SK-N-SH (cell line): ENCODE data around the gene IQGAP2.

Experiments used
- FOXJ3 ChIP-seq: sonication (generic); formaldehyde crosslinking; IDR thresholded peaks from 2 replicates; pipeline ENCODE4 v1.5.1; 2020; ENCODE audit warnings: mild to moderate bottlenecking, missing genetic modification reagents
- RXRA ChIP-seq: IDR thresholded peaks from 2 replicates; pipeline ENCODE4 v1.4.0; 2012; ENCODE audit warnings: low read depth, mild to moderate bottlenecking, borderline replicate concordance
- TF ChIP-seq, protein P1 (sequence below): fragments of 200-600 bp; sonication (generic); IDR thresholded peaks from 2 replicates; pipeline ENCODE4 v1.6.1; 2017; ENCODE audit warnings: antibody characterized with exemption, mild to moderate bottlenecking, moderate library complexity
- TF ChIP-seq, protein P2 (sequence below): IDR thresholded peaks from 2 replicates; pipeline ENCODE4 v1.4.0; 2012; ENCODE audit warnings: low read depth

DNA sequence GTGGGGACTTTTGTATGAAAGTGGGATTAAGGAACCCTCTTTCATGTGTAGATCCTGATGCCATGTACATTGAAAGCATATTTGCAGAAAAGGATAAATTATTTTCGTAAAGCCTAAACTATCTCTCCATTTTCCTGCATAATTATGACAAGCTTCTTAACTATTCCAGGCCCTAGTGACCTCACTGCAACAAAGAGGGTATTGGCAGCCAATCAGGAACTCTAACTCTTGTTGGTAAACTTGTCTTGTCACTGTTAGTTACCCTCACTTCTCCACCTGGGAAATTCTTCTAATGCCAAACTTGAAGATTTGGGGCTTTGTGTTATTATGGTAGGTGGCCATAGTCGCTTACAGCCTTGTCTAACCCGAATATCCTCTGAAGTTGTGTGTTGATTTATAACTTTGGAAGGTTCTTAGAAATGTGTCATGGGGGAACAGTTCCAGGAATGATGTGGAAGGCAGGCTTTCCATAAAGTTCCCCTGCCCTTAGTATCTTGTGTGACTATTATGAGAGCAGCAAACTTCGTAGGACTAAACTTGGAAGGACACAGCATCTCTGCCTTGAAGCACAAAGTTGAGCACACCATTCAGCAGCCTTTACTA is 52.5 kb downstream of the IQGAP2 start:
- TF ChIP-seq, protein P1, sequence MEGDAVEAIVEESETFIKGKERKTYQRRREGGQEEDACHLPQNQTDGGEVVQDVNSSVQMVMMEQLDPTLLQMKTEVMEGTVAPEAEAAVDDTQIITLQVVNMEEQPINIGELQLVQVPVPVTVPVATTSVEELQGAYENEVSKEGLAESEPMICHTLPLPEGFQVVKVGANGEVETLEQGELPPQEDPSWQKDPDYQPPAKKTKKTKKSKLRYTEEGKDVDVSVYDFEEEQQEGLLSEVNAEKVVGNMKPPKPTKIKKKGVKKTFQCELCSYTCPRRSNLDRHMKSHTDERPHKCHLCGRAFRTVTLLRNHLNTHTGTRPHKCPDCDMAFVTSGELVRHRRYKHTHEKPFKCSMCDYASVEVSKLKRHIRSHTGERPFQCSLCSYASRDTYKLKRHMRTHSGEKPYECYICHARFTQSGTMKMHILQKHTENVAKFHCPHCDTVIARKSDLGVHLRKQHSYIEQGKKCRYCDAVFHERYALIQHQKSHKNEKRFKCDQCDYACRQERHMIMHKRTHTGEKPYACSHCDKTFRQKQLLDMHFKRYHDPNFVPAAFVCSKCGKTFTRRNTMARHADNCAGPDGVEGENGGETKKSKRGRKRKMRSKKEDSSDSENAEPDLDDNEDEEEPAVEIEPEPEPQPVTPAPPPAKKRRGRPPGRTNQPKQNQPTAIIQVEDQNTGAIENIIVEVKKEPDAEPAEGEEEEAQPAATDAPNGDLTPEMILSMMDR = no peak
- TF ChIP-seq RXRA = no peak
- no peak for TF ChIP-seq FOXJ3 (CRISPR knock-in tag)
- TF ChIP-seq, protein P2, sequence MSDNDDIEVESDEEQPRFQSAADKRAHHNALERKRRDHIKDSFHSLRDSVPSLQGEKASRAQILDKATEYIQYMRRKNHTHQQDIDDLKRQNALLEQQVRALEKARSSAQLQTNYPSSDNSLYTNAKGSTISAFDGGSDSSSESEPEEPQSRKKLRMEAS = no peak
